HepG2 (cell line): ENCODE results near the gene SRRT. TPM values are rescaled to one million over a fixed set of nuclear protein-coding genes. Genes with fewer than 3 reads are reported as not detected.

Source experiments
- GLI4 ChIP-seq: sonication (generic); formaldehyde crosslinking; IDR thresholded peaks from 2 replicates; pipeline ENCODE4 v1.5.1; 2020; ENCODE audit warnings: missing genetic modification reagents, mild to moderate bottlenecking, moderate library complexity, borderline replicate concordance
- KLF9 ChIP-seq: IDR thresholded peaks from 2 replicates; pipeline ENCODE4 v1.6.1; 2016; ENCODE audit warnings: low read depth
- NCOA1 ChIP-seq: sonication (generic); formaldehyde crosslinking; IDR thresholded peaks from 2 replicates; pipeline ENCODE4 v1.9.0; 2021; ENCODE audit warnings: missing genetic modification reagents
- NFKB2 ChIP-seq: sonication (generic); formaldehyde crosslinking; IDR thresholded peaks from 2 replicates; pipeline ENCODE4 v1.4.0; 2020; ENCODE audit warnings: missing genetic modification reagents, borderline replicate concordance
- NFYC ChIP-seq: IDR thresholded peaks from 2 replicates; pipeline ENCODE4 v1.6.1; 2016; ENCODE audit warnings: missing genetic modification reagents, missing compliant biosample characterization
- POLR2A ChIP-seq, 2 experiments: IDR thresholded peaks; 2 replicates each; pipeline ENCODE4 v1.6.1; 2011; ENCODE audit warnings: low read depth in 2 of 2, low read length in 2 of 2, mild to moderate bottlenecking in 1 of 2, moderate library complexity in 1 of 2; ENCODE audit not compliant: insufficient read depth in 1 of 2
- RXRA ChIP-seq: sonication (generic); formaldehyde crosslinking; IDR thresholded peaks from 2 replicates; pipeline ENCODE4 v1.5.1; 2020; ENCODE audit warnings: missing genetic modification reagents
- SRF ChIP-seq: IDR thresholded peaks from 2 replicates; pipeline ENCODE4 v1.6.1; 2011; ENCODE audit warnings: mild to moderate bottlenecking, low read depth, low read length, moderate library complexity
- TAF1 ChIP-seq: sonication (generic); formaldehyde crosslinking; IDR thresholded peaks from 2 replicates; pipeline ENCODE4 v1.4.0; 2020; ENCODE audit warnings: missing genetic modification reagents
- ZBTB7B ChIP-seq: sonication (generic); formaldehyde crosslinking; IDR thresholded peaks from 2 replicates; pipeline ENCODE4 v1.4.0; 2020; ENCODE audit warnings: missing genetic modification reagents
- ZFP82 ChIP-seq: sonication (generic); formaldehyde crosslinking; IDR thresholded peaks from 2 replicates; pipeline ENCODE4 v1.5.1; 2020; ENCODE audit warnings: mild to moderate bottlenecking, missing genetic modification reagents, borderline replicate concordance
- ZNF563 ChIP-seq: sonication (generic); formaldehyde crosslinking; IDR thresholded peaks from 2 replicates; pipeline ENCODE4 v1.8.0; 2022; ENCODE audit warnings: mild to moderate bottlenecking, moderate library complexity, missing genetic modification reagents
- ZNF607 ChIP-seq: sonication (generic); formaldehyde crosslinking; IDR thresholded peaks from 2 replicates; pipeline ENCODE4 v1.5.1; 2020; ENCODE audit warnings: missing genetic modification reagents, mild to moderate bottlenecking, borderline replicate concordance
- ZNF629 ChIP-seq: sonication (generic); formaldehyde crosslinking; conservative IDR thresholded peaks from 2 replicates; pipeline ENCODE4 v1.5.0; 2020; ENCODE audit warnings: missing genetic modification reagents
- ZNF891 ChIP-seq: sonication (generic); formaldehyde crosslinking; IDR thresholded peaks from 2 replicates; pipeline ENCODE4 v1.5.0; 2020; ENCODE audit warnings: mild to moderate bottlenecking, missing genetic modification reagents
- ZSCAN12 ChIP-seq: sonication (generic); formaldehyde crosslinking; IDR thresholded peaks from 2 replicates; pipeline ENCODE4 v1.9.0; 2021; ENCODE audit warnings: mild to moderate bottlenecking, missing genetic modification reagents
- polyA plus RNA-seq, 8 experiments: library from polyadenylated mRNA; depleted of rRNA in 3 of 8; stranded (reverse) in 7 of 8; unstranded in 1 of 8; fragments of >200 nt; fragmentation: Illumina TruSeq in 4 of 8; extraction: Trizol in 4 of 8; gene quantifications; 2 replicates each; pipeline versions ENCODE4 v1.2.1 to v1.2.3, GENCODE V29; 2011 to 2016; ENCODE audit warnings: low read depth in 4 of 8, missing spikeins in 1 of 8, mixed read lengths in 1 of 8; ENCODE audit not compliant: insufficient read depth in 1 of 8
- total RNA-seq, 5 experiments: library from RNA; depleted of rRNA; stranded (reverse); fragments of >200 nt; fragmentation: Illumina TruSeq; extraction: Trizol; gene quantifications; 2 replicates each; pipeline ENCODE4 v1.2.3, GENCODE V29; 2016; ENCODE audit warnings: low read depth in 1 of 5
- TF ChIP-seq, protein P1 (sequence below), 2 experiments: fragments of 450-650 bp in 1 of 2; sonication (generic) in 1 of 2; formaldehyde crosslinking in 1 of 2; IDR thresholded peaks; 2 replicates each; pipeline versions ENCODE4 v1.6.1 to v1.8.0; 2016 to 2022; ENCODE audit warnings: antibody characterized with exemption in 1 of 2, mild to moderate bottlenecking in 1 of 2, missing genetic modification reagents in 1 of 2
- TF ChIP-seq, protein P2 (sequence below): sonication (generic); formaldehyde crosslinking; IDR thresholded peaks from 2 replicates; pipeline ENCODE4 v1.8.1; 2023; ENCODE audit warnings: mild to moderate bottlenecking, missing genetic modification reagents, borderline replicate concordance
- TF ChIP-seq, protein P3 (sequence below): IDR thresholded peaks from 2 replicates; pipeline ENCODE4 v1.6.1; 2016; ENCODE audit warnings: mild to moderate bottlenecking

SRRT gene
- total and polyA plus RNA-seq, 2 of the 13 experiments (the other 11 are each of a cell fraction or from before 2014, with no cell fraction given) = 26.2 to 106 TPM

DNA sequence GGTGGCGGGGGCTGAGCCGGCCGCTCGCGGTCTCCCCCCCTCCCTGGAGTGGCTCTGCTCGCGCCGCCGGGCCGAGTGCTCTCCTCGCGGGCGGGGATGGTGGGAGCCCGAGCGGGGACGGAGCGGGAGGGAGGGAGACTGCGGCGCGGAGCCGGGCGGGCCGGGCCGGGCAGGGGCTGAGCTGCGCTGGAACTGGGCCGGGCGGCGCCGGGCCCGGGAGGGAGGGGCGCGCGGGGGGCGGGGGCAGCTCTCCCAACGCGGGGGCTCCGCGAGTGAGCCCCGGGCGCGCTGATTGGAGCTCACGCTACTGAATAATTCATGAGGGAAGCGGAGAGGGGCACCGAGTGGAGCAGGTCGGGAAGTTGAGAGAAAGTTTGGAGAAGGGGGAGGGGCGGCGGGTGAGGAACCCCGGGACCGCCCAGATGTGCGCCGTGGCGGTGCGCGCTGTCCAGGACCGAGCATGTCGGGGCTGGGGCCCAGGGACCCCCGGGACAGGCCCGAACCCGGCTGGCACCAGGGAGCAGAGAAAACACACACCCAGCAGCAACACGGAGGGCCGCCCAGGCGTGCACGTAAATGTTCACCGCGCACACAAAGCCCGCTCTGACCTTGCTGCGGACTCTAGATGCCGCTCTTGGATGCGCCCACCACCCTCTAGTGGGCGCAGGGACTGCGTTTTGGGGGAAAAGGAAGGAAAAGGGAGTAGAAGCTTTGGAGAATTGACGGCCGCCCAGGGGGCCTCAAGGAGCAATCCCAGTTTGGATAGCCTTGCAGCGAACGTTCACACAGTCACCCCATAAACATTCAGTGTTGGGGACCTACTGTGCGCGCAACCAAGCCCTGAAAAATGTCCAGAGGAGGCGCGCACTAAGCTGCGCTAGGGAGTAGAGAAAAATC is 47.3 kb upstream of the SRRT start, which contains the start of gene EPHB4 (continued):
- TF ChIP-seq NCOA1 (CRISPR knock-in tag) (no peak), ZNF607 (CRISPR knock-in tag) (0 out of 2 replicates have a peak, but pooled peaks have one; percentile 22), SRF (no peak), RXRA (CRISPR knock-in tag) (peak; percentile 76), ZFP82 (CRISPR knock-in tag) (peak; percentile 51), POLR2A (IDR thresholded peaks at IDR 0.05; ENCODE audit: insufficient read depth in 1 of 2, low read depth in 2 of 2, low read length in 2 of 2) (peak; percentile 51 to 73), TAF1 (CRISPR knock-in tag) (peak; percentile 84), NFKB2 (peak; percentile 36; the same call in 1 of the 2 replicates), ZNF563 (peak; percentile 32; the same call in 1 of the 2 replicates), ZNF891 (CRISPR knock-in tag) (peak; percentile 76), ZBTB7B (CRISPR knock-in tag) (peak; percentile 98), KLF9 (no peak), ZNF629 (0 out of 2 replicates have a peak, but pooled peaks have one; percentile 6), NFYC (CRISPR knock-in tag) (peak; percentile 58; the same call in 1 of the 2 replicates), GLI4 (peak; percentile 68; the same call in 1 of the 2 replicates), ZSCAN12 (peak; percentile 56; the same call in 1 of the 2 replicates)
- TF ChIP-seq, protein P1, sequence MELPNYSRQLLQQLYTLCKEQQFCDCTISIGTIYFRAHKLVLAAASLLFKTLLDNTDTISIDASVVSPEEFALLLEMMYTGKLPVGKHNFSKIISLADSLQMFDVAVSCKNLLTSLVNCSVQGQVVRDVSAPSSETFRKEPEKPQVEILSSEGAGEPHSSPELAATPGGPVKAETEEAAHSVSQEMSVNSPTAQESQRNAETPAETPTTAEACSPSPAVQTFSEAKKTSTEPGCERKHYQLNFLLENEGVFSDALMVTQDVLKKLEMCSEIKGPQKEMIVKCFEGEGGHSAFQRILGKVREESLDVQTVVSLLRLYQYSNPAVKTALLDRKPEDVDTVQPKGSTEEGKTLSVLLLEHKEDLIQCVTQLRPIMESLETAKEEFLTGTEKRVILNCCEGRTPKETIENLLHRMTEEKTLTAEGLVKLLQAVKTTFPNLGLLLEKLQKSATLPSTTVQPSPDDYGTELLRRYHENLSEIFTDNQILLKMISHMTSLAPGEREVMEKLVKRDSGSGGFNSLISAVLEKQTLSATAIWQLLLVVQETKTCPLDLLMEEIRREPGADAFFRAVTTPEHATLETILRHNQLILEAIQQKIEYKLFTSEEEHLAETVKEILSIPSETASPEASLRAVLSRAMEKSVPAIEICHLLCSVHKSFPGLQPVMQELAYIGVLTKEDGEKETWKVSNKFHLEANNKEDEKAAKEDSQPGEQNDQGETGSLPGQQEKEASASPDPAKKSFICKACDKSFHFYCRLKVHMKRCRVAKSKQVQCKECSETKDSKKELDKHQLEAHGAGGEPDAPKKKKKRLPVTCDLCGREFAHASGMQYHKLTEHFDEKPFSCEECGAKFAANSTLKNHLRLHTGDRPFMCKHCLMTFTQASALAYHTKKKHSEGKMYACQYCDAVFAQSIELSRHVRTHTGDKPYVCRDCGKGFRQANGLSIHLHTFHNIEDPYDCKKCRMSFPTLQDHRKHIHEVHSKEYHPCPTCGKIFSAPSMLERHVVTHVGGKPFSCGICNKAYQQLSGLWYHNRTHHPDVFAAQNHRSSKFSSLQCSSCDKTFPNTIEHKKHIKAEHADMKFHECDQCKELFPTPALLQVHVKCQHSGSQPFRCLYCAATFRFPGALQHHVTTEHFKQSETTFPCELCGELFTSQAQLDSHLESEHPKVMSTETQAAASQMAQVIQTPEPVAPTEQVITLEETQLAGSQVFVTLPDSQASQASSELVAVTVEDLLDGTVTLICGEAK (IDR thresholded peaks at IDR 0.05) = no peak
- TF ChIP-seq, protein P1 (CRISPR knock-in tag; IDR thresholded peaks at IDR 0.05) = peak; percentile 31; the same call in 1 of the 2 replicates
- TF ChIP-seq, protein P2, sequence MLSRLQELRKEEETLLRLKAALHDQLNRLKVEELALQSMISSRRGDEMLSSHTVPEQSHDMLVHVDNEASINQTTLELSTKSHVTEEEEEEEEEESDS (CRISPR knock-in tag) = no peak
- TF ChIP-seq, protein P3, sequence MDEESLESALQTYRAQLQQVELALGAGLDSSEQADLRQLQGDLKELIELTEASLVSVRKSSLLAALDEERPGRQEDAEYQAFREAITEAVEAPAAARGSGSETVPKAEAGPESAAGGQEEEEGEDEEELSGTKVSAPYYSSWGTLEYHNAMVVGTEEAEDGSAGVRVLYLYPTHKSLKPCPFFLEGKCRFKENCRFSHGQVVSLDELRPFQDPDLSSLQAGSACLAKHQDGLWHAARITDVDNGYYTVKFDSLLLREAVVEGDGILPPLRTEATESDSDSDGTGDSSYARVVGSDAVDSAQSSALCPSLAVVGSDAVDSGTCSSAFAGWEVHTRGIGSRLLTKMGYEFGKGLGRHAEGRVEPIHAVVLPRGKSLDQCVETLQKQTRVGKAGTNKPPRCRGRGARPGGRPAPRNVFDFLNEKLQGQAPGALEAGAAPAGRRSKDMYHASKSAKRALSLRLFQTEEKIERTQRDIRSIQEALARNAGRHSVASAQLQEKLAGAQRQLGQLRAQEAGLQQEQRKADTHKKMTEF (CRISPR knock-in tag) = peak; percentile 78
